GM13977 (cell line): Measurements from ENCODE around the gene PODXL.

Experiments used
- DNase-seq: peaks from one replicate; pipeline ENCODE4 v3.0.0; 2012; ENCODE audit warnings: low spot score
- in situ Hi-C: fragments of 300-500 bp; cut with MboI; formaldehyde crosslinking; loops from one replicate; pipeline ENCODE4 v1.12.0; 2022; ENCODE audit warnings: low sequenced_read_pairs, low pct_unique_long_range_greater_than_20kb, mixed read lengths, inconsistent platforms; ENCODE audit not compliant: unreplicated experiment
- TF ChIP-seq, protein P1 (sequence below): IDR thresholded peaks from 2 replicates; pipeline ENCODE4 v1.5.1; 2012; ENCODE audit warnings: mild to moderate bottlenecking, control low read depth; ENCODE audit not compliant: insufficient read depth; ENCODE audit errors: extremely low read depth, missing control alignments

Gene PODXL

DNA sequence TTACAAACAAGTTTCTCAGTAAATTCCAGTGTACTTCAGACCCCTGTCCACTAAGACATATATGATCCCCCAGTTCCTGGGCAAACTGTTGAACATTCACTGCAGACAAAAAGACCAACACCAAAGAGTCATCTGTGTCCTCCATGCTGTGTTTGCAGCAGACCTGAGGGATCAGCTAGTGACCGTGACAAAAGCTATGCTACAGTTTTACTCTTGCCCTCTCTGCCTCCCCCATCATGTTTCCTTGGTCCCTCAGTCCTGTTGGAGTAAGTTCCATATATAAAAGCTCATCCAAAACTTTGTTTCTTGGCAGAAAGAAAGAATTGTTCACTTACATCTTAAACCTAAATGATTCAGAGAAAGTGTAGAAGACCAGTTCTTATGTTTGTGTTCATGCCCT lies 56.1 kb downstream of the PODXL start:
- TF ChIP-seq, protein P1, sequence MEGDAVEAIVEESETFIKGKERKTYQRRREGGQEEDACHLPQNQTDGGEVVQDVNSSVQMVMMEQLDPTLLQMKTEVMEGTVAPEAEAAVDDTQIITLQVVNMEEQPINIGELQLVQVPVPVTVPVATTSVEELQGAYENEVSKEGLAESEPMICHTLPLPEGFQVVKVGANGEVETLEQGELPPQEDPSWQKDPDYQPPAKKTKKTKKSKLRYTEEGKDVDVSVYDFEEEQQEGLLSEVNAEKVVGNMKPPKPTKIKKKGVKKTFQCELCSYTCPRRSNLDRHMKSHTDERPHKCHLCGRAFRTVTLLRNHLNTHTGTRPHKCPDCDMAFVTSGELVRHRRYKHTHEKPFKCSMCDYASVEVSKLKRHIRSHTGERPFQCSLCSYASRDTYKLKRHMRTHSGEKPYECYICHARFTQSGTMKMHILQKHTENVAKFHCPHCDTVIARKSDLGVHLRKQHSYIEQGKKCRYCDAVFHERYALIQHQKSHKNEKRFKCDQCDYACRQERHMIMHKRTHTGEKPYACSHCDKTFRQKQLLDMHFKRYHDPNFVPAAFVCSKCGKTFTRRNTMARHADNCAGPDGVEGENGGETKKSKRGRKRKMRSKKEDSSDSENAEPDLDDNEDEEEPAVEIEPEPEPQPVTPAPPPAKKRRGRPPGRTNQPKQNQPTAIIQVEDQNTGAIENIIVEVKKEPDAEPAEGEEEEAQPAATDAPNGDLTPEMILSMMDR: no peak
- in situ Hi-C loops: no loop called here
- no peak for DNase-seq

DNA sequence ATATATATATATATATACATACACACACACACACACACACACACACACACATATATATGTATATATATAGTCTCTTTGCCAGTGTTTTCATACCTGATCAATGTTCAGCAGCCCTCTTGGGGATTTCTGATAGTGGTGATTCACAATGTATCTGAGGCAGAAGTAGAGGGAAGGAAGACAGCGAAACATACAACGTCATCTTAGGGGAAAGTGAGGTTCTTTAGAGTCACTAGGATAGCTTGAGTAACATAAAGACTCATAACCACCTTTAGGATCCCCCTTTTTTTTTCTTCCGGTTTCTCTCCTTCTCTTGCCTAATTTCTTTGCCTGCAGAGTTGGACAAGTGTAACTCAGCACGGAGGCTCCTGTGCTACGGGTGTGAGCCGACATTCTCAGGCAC lies 56.6 kb downstream of the PODXL start:
- TF ChIP-seq, protein P1: no peak
- no peak for DNase-seq
- in situ Hi-C loops: no loop called here

GRCh38 chr7:131498237-131498885 lies 58.1 kb downstream of the PODXL start:
- TF ChIP-seq, protein P1: no peak
- in situ Hi-C loops: no loop called here
- no peak for DNase-seq

DNA sequence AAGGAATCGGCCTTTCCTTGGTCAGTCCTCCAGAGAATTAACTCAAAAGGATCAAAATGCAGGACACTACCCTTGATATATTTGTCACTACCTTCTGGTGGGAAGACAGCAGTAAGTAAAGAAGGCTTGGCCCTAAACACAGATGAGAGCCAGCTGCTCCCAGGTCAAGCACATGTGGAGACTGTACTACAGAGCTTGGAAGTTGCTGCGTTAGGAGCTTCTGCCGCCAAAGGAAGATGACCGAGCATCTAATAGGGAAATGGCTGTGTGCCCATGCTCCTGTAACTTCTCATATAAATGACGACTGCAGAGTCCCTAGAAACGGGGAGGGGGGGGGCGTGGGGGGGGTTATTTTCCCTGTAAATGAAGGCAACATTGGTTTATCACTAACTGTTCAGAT lies 59.0 kb downstream of the PODXL start:
- in situ Hi-C loops: no loop called here

DNA sequence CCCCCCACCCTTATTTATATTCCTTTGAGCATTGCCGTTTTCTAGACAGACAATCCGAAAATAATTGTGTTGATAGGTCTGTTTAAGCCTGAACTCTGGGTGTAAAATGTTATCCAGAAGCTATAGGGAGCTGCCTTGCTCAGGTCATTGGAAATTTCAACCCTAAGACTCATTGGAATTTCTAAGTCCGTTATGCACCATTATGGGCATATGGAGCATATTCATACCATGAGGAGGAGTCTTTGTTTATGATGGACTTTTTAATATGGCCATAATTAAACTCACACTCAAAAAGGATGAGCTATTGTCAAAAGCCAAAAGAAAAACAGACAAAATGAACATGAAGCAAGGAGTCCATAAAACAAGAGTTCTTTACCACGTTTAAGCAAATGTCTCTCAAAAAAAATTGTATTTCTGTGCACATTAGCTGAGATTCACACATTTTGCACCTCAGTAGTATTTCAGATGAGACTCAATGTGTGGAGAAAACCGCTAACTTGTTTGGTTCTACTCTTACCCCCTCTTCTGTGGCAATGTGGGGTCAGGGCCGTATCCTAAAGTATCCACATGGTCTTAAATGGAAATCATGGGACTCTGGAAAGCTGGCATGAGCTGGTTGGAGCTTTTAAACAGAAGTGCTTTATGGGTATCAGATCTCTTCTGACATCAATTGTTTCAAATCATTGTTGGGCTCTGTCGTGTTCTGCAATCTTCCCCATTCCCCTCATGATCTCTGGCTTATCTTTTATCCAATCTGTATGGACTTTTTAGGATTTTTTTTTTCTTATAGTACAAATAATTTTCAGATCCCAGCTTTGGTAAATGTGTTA lies 60.5 kb downstream of the PODXL start:
- TF ChIP-seq, protein P1: no peak
- no peak for DNase-seq
- in situ Hi-C loops: no loop called here

More for the DNA sequence above, 59.0 kb downstream of the PODXL start:
- TF ChIP-seq, protein P1: no peak
- no peak for DNase-seq

- TF ChIP-seq, protein P1: no peak
- DNase-seq: no peak
- in situ Hi-C loops: no loop called here
These were observed 62.2 kb downstream of the PODXL start for GRCh38 chr7:131494182-131494581.
